ENCODE data around the gene COL4A6. TPM values are rescaled to one million over a fixed set of nuclear protein-coding genes. Genes with fewer than 3 reads are reported as not detected.

Gene COL4A6
- total and polyA plus RNA-seq, 2 of the 8 experiments (the other 6 are each of a cell fraction or from before 2014, with no cell fraction given): 5.9 to 11.8 TPM

DNA sequence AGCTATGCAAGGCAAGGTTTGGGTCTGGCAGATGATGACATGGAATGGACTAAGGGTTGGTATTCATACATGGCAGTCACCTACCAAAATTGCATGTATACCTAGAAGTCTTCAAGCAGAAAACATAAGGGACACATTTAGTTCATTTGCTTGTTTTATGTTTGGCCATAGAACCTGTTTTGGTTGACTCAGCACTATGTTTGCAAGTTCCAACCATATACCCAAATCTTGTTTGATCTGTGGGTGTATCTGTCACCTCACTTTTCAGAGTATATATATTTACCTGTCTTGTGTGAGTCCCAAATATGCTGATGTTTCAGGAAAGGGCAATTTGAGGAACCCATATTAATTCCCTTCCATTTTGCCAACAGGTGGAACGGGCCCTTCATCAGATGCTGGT, 307.3 kb downstream of the COL4A6 start (continued):
- TF ChIP-seq, protein P1, sequence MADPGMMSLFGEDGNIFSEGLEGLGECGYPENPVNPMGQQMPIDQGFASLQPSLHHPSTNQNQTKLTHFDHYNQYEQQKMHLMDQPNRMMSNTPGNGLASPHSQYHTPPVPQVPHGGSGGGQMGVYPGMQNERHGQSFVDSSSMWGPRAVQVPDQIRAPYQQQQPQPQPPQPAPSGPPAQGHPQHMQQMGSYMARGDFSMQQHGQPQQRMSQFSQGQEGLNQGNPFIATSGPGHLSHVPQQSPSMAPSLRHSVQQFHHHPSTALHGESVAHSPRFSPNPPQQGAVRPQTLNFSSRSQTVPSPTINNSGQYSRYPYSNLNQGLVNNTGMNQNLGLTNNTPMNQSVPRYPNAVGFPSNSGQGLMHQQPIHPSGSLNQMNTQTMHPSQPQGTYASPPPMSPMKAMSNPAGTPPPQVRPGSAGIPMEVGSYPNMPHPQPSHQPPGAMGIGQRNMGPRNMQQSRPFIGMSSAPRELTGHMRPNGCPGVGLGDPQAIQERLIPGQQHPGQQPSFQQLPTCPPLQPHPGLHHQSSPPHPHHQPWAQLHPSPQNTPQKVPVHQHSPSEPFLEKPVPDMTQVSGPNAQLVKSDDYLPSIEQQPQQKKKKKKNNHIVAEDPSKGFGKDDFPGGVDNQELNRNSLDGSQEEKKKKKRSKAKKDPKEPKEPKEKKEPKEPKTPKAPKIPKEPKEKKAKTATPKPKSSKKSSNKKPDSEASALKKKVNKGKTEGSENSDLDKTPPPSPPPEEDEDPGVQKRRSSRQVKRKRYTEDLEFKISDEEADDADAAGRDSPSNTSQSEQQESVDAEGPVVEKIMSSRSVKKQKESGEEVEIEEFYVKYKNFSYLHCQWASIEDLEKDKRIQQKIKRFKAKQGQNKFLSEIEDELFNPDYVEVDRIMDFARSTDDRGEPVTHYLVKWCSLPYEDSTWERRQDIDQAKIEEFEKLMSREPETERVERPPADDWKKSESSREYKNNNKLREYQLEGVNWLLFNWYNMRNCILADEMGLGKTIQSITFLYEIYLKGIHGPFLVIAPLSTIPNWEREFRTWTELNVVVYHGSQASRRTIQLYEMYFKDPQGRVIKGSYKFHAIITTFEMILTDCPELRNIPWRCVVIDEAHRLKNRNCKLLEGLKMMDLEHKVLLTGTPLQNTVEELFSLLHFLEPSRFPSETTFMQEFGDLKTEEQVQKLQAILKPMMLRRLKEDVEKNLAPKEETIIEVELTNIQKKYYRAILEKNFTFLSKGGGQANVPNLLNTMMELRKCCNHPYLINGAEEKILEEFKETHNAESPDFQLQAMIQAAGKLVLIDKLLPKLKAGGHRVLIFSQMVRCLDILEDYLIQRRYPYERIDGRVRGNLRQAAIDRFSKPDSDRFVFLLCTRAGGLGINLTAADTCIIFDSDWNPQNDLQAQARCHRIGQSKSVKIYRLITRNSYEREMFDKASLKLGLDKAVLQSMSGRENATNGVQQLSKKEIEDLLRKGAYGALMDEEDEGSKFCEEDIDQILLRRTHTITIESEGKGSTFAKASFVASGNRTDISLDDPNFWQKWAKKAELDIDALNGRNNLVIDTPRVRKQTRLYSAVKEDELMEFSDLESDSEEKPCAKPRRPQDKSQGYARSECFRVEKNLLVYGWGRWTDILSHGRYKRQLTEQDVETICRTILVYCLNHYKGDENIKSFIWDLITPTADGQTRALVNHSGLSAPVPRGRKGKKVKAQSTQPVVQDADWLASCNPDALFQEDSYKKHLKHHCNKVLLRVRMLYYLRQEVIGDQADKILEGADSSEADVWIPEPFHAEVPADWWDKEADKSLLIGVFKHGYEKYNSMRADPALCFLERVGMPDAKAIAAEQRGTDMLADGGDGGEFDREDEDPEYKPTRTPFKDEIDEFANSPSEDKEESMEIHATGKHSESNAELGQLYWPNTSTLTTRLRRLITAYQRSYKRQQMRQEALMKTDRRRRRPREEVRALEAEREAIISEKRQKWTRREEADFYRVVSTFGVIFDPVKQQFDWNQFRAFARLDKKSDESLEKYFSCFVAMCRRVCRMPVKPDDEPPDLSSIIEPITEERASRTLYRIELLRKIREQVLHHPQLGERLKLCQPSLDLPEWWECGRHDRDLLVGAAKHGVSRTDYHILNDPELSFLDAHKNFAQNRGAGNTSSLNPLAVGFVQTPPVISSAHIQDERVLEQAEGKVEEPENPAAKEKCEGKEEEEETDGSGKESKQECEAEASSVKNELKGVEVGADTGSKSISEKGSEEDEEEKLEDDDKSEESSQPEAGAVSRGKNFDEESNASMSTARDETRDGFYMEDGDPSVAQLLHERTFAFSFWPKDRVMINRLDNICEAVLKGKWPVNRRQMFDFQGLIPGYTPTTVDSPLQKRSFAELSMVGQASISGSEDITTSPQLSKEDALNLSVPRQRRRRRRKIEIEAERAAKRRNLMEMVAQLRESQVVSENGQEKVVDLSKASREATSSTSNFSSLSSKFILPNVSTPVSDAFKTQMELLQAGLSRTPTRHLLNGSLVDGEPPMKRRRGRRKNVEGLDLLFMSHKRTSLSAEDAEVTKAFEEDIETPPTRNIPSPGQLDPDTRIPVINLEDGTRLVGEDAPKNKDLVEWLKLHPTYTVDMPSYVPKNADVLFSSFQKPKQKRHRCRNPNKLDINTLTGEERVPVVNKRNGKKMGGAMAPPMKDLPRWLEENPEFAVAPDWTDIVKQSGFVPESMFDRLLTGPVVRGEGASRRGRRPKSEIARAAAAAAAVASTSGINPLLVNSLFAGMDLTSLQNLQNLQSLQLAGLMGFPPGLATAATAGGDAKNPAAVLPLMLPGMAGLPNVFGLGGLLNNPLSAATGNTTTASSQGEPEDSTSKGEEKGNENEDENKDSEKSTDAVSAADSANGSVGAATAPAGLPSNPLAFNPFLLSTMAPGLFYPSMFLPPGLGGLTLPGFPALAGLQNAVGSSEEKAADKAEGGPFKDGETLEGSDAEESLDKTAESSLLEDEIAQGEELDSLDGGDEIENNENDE (IDR thresholded peaks at IDR 0.05; ENCODE audit: insufficient replicate concordance, low read length): no peak
- TF ChIP-seq RFX5 (IDR thresholded peaks at IDR 0.05; ENCODE audit: borderline replicate concordance, low read depth, low read length): no peak
- TF ChIP-seq CBX5 (IDR thresholded peaks at IDR 0.05; ENCODE audit: low read depth, low read length): no peak
- TF ChIP-seq RBBP5 (IDR thresholded peaks at IDR 0.05; ENCODE audit: borderline replicate concordance, low read depth, low read length): no peak

Data from H1 (cell line).